Amniotic stem cell (primary cell): ENCODE results near the gene SUGT1.

ENCODE experiments used
- DNase-seq: peaks from one replicate; lab custom pipeline; 2025; lab: John Stamatoyannopoulos, UW

The SUGT1 gene

DNA sequence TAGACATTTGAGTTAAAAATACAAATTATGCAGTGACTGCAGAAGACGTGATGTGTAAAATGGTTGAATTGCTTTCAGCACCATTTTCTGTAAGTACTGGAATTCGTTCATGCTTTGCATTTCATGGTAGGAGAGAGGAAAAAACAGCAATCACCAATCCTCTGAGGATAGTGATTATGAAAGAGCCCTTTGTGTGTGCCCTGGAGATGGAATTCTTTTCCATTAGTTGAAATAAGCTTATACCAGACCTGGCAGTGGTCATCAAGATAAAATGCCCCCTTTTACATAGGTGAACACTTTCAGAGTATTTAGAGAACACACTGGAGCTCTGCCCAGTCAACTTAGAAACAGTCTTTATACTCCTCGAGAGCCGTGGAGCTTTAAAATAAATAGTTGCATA, 85.3 kb downstream of the SUGT1 start:
- no peak for DNase-seq

DNA sequence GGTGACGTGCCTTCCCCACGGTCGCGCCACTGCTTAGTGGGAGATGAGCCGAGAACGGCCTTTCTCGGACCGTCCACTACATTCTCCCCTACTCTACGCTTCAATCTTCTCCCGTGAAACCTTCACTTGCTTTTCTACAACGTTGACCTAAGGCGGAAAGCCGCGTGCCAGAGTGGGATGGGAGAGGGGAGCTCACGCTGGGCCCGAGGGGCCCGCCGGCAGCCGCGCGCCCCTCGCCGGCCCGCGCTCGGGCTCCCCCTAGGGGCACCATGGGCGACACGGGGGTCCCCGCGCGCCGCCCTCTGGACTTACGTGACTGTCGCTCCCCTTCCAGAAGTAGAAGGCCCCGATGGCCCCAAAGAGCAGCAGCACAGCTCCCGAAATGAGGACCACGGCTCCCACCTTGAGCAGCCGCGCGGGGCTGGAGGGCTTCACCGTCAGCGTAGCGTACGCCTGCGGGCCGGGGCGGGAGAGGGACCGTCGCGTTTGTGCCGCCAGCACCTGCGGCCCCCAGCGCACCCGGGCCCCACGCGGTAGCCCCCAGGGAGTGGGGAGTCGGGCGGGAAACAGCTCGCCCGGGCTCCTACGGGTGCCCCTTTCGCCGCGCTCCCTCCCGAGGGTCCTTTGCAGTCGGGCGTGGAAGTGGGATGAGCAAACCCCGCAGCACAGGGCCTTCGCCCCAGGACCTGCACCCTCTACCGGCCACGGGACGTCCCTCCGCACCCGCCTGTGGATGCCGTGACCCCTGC, 86.3 kb downstream of the SUGT1 start:
- no peak for DNase-seq

DNA sequence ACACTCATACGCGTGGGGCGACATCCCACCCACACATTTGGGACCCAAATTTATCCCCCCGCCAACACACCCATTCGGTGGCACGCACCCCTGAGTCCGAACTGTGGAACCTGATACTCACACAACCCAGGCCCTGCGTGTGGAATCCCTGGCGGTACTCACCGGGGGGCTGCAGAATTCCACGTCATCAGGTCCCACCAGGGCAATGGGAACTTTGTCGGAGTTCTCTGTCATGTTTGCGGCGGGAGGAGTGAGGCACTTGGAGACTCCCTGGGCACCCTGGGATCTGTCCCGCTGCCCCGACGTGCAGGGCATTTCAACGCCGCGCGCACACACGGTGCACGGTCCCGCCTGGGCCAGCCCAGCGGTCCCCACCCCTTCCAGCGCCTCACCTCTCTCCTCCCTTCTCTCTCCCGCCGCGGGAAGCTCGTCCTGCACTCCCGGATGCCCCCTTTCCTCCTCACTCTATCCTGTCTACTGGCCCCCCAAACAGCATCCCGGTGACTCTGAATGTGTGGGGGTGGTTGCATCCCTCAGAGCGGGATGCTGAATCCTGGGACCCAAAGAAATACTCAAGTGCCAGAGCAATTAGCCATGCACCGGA, 86.9 kb downstream of the SUGT1 start, which contains the start of gene CNMD:
CNMD (minus strand) TSS at position 353 of the 604 bp plus-strand sequence; CDS start at position 234, 119 bp downstream.
- no peak for DNase-seq

DNA sequence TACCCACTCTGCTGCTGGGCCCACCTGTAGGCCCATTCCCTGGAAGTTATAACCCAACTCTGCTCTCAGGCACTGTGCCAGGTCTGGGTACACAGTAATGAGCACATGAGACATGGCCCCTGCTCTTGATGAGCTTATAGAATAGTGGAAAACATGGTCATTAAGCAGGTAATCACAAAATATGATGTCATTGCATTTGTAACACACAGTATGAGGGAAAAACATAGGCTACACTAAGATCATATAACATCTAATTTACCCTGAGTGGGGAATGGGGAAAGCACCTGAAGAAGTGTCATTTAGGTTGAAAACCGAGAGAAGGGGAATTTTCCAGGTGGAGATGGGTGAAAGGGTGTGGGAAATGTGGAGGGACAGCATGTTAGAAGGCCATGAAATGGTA, 90.9 kb downstream of the SUGT1 start:
- no peak for DNase-seq

DNA sequence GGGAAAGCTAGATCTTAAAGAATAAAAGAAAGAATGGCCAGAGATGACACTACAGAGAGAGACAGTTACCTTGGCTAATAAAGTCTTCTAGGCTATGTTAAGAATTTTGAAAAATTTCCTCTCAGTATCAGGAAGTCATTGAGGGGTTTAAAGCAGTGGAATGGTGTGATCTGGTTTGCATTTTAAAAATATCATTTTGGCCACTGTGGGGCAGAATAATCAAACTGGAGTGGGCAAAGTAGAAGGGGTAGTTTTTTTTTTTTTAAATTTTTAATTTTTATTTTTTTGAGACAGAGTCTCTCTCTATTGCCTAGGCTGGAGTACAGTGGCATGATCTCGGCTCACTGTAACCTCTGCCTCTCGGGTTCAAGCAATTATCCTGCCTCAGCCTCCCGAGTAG, 91.4 kb downstream of the SUGT1 start:
- DNase-seq, result no peak

DNA sequence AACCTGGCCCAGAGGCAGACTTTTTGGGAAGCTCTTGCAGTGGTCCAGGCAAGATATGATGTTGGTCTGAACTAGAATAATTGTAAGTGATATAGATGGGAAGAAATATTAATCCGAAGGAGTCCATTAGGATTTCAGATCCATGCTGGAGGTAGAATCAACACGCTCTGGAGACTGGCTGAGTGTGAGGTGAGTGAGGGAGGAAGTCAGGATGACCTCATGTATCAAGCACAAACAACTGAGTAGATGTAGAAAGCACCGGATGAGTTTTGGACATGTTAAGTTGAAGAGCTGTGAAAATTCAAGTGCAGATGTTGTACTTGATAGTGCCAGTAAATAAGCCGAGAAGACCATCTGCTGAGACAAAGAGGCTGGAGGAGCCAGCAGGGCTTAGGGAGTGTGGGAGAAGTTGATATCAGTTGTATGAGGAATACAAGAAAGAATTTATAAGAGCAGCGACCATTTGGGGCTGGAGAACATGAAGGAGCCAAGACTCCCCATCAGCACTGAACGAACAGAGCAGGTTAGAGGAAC, 92.3 kb downstream of the SUGT1 start:
- no peak for DNase-seq

DNA sequence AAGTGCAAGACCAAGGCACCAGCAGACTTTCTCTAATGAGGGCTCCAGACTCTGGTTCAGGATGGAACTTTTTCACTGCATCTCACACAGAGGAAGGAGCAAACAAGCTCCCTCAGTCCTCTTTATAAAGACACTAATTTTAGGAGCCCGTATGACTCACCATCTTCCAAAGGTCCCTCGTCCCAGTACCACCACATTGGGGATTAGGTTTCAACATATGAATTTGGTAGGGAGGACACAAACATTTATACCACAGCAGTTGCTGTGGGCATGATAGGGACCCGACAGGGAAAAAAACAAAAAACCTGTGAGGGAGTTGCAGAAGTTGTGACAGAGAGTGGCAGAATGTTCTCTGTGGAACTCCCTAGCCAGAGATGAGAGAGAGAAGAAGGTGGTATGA, 93.5 kb downstream of the SUGT1 start:
- DNase-seq, result no peak

DNA sequence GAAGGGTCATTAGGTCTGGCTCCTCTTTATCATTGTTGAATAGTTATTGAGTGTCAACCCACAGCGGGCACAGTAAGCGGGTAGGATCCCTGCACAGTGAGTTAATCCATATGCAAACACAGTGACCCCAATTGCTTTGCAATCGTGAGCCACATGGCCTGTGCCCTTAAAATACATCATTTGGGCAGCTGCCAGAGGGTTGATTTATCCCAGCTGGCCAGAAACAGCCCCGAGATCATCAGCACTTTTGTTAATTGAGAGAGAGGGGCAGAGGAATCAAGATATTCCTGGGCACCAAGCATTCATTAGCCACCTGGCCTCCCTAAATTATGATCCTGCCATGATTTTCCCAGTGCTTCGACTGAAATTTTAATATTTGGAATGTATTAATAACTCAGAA, 96.8 kb downstream of the SUGT1 start:
- no peak for DNase-seq
